Glutamatergic neuron (in vitro differentiated cells): ENCODE results near the gene KRTAP10-2. TPM values are rescaled to one million over a fixed set of nuclear protein-coding genes. Genes with fewer than 3 reads are reported as not detected.

Experiments
- DNase-seq: peaks from one replicate; pipeline ENCODE4 v3.0.0; 2022
- H3K27ac Mint-ChIP-seq: one replicate; pipeline ENCODE4 v1.8.0; 2020; ENCODE audit warnings: mild to moderate bottlenecking, mixed read lengths, inconsistent platforms; ENCODE audit not compliant: unreplicated experiment
- H3K27me3 Mint-ChIP-seq: one replicate; pipeline ENCODE4 v1.8.0; 2020; ENCODE audit warnings: mild to moderate bottlenecking, moderate library complexity, mixed read lengths, inconsistent platforms; ENCODE audit not compliant: unreplicated experiment
- H3K36me3 Mint-ChIP-seq: one replicate; pipeline ENCODE4 v1.8.0; 2020; ENCODE audit warnings: mild to moderate bottlenecking, mixed read lengths, inconsistent platforms; ENCODE audit not compliant: unreplicated experiment
- H3K4me1 Mint-ChIP-seq: one replicate; pipeline ENCODE4 v1.8.0; 2020; ENCODE audit warnings: mild to moderate bottlenecking, low read depth, mixed read lengths, inconsistent platforms; ENCODE audit not compliant: unreplicated experiment
- H3K4me3 Mint-ChIP-seq: one replicate; pipeline ENCODE4 v1.8.0; 2020; ENCODE audit warnings: mild to moderate bottlenecking, mixed read lengths, inconsistent platforms; ENCODE audit not compliant: unreplicated experiment
- H3K9me3 Mint-ChIP-seq: one replicate; pipeline ENCODE4 v1.8.0; 2020; ENCODE audit warnings: mild to moderate bottlenecking, moderate library complexity, mixed read lengths, inconsistent platforms; ENCODE audit not compliant: unreplicated experiment
- total RNA-seq: library from RNA; stranded (reverse); fragmentation: NEBNext Ultra II Directional; extraction: Animal tissue kit (Norgen Biotek cat#: 25700); gene quantifications from one replicate; pipeline ENCODE4 v1.2.1, GENCODE V29; 2021; ENCODE audit not compliant: unreplicated experiment
- TF ChIP-seq, protein P1 (sequence below): fragments of 200-600 bp; sonication (generic); IDR thresholded peaks from one replicate; pipeline ENCODE4 v1.5.0; 2021; ENCODE audit not compliant: partially characterized antibody, unreplicated experiment

Gene KRTAP10-2
- total RNA-seq, 1 donor from 2014 or later, result not detected

DNA sequence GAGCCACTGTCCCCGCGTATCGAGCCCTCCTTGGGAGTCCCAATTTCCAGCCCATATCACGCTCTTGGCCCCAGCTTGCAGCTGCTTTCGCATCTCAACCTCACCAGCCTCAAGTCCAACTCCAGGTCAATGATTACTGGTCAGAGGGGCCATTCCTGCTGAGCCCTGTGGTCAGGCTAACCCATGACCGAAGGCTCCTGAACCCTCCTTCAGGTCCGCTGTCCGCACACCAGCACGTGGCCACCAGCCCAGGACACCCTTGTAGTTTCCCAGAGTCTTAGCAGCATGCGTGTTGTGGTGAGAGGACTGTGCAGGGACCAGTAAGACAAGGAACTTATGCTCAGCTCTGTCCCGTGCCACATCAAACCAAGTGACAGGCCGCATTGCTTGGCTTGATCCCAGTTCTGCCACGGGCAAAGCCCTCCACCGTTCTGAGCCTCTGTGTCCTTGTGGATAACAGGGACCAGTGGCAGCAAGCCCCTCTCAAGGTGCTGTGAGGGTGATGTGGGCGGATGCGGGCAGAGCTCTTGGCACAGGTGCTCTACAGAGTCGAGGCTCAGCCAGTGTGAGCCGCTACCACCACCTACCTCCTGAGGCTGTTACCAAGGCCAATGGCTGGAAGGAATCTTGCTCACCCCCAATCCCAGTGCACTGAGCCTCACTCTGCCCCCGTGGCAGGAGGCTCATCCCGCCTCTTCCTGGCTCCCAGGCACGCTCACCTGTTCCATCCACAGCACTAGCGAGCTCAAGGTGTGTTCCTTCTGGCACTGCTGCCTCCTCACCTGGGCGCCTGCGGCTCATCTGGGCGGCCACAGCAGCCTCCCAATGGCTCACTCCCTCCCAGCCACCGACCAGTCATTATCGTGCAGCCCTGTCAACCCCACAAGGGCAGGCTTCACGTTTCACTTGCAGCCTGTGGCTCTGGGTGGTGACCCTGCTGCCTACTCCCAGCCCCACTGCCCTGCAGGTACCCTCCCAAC, 31.7 kb downstream of the KRTAP10-2 start:
- Mint-ChIP-seq H3K4me3 (no peak overlapping the region), H3K9me3 (peaks cover 15% of the 10 kb centered on the region), H3K27me3 (peaks cover 4% of the 10 kb centered on the region), H3K36me3 (peaks cover 4% of the 10 kb centered on the region), H3K27ac (no peak overlapping the region), H3K4me1 (no peaks in the 10 kb centered on the region)
- TF ChIP-seq, protein P1, sequence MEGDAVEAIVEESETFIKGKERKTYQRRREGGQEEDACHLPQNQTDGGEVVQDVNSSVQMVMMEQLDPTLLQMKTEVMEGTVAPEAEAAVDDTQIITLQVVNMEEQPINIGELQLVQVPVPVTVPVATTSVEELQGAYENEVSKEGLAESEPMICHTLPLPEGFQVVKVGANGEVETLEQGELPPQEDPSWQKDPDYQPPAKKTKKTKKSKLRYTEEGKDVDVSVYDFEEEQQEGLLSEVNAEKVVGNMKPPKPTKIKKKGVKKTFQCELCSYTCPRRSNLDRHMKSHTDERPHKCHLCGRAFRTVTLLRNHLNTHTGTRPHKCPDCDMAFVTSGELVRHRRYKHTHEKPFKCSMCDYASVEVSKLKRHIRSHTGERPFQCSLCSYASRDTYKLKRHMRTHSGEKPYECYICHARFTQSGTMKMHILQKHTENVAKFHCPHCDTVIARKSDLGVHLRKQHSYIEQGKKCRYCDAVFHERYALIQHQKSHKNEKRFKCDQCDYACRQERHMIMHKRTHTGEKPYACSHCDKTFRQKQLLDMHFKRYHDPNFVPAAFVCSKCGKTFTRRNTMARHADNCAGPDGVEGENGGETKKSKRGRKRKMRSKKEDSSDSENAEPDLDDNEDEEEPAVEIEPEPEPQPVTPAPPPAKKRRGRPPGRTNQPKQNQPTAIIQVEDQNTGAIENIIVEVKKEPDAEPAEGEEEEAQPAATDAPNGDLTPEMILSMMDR, result no peak
- peak; percentile 5 for DNase-seq

DNA sequence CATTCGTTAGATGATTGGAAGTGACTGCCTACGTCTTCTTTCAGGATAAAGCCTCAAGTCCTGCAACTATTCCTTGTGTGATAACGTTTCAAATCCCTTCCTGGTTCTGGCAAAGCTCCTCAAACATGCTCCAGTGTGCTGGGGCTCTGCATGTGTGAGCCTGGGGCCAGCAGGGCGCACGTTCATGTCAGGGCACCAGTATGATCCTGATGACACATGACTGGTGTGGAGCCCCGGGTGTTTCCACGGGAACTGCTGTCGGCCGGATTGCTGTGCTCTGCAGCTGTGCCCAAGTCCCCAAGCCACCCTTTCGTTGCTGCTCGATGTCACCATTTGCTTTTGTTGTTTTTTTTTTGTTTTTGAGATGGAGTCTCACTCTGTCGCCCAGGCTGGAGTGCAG, 32.6 kb downstream of the KRTAP10-2 start:
- Mint-ChIP-seq H3K36me3 (peaks cover 4% of the 10 kb centered on the region), H3K9me3 (peaks cover 15% of the 10 kb centered on the region), H3K27ac (no peak overlapping the region), H3K27me3 (peaks cover 4% of the 10 kb centered on the region), H3K4me3 (no peak overlapping the region), H3K4me1 (no peaks in the 10 kb centered on the region)
- DNase-seq, result peak; percentile 4
- TF ChIP-seq, protein P1, result no peak

DNA sequence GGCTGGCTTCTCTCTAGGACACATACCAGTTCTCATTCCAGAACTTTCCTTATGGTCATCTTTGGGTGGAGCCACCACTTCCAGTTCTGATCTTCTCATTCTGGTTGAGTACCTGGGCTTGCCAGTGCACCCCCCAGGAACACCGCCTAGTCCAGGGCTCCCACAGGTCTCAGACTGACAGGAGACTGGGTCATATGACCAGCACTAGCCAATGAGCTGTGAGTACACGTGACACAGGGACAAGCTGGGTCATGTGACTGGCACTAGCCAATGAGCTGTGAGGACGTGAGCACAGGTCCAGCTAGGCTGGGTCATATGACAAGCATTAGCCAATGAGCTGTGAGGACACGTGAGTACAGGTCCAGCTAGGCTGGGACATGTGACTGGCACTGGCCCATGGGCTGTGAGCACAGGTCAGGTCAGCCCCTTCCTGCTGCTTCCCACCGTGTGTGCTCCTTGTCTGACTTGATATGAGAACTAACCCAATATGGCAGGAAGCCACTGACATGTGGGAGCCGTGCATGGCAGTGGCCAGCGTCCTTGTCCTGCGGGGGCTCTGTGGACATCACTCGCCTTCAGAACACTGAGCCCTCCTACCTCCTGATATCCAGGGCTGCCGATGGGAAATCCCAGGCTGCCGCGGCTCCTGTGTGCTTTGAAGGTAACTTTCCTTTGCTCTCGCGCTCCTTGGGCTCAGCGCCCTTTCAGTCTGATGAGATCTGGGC, 34.0 kb downstream of the KRTAP10-2 start:
- peak; percentile 7 for DNase-seq
- peaks cover 15% of the 10 kb centered on the region for H3K9me3 Mint-ChIP-seq
- TF ChIP-seq, protein P1, result no peak
- H3K27me3 Mint-ChIP-seq, result peaks cover 4% of the 10 kb centered on the region
- peaks cover 4% of the 10 kb centered on the region for H3K36me3 Mint-ChIP-seq
- H3K4me1 Mint-ChIP-seq, result no peaks in the 10 kb centered on the region
- H3K4me3 Mint-ChIP-seq, result no peak overlapping the region
- H3K27ac Mint-ChIP-seq, result no peak overlapping the region

DNA sequence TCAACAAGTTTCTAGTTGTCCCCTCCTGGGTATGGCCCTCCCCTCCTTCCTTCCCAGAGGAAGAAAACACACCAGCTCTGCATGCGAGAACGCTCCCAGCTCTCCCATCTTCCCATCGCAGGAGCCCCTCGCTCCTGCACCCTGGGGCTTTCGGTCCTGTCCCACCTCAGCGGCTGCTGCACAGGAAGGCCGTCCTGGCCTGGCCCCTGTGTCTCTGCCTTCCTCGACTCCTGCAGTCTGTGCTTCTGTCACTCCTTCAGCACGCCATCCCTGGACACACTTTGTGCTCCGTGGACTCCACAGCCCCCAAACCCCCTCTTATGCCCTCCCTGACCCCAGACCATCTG, 34.5 kb downstream of the KRTAP10-2 start:
- no peak overlapping the region for H3K27ac Mint-ChIP-seq
- H3K9me3 Mint-ChIP-seq, result peaks cover 15% of the 10 kb centered on the region
- no peaks in the 10 kb centered on the region for H3K4me1 Mint-ChIP-seq
- no peak overlapping the region for H3K4me3 Mint-ChIP-seq
- DNase-seq, result peak; percentile 9
- H3K36me3 Mint-ChIP-seq, result peaks cover 4% of the 10 kb centered on the region
- TF ChIP-seq, protein P1, result no peak
- H3K27me3 Mint-ChIP-seq, result peaks cover 4% of the 10 kb centered on the region

DNA sequence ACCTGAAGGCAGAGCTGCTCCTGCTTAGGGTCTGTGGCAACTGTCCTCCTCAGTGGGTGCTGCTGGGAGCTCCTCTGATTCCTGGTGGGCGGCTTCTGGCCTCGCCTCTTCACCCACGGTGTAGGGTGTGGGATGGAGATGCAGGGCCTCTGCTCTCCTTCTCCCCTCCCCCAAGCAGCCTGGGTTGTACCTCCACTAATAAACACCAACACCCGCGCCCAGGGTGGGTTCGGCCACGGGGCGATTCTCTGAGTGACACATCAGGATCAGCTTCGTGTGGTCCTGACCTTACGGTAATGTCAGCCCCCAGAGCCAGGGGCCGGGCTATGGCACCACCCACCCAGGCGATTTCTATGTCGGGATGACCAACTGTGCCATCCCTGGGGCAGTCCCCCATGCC, 35.0 kb downstream of the KRTAP10-2 start:
- Mint-ChIP-seq H3K9me3 (peaks cover 15% of the 10 kb centered on the region), H3K4me1 (no peaks in the 10 kb centered on the region), H3K27me3 (peaks cover 4% of the 10 kb centered on the region), H3K36me3 (peaks cover 4% of the 10 kb centered on the region), H3K4me3 (no peak overlapping the region), H3K27ac (no peak overlapping the region)
- peak; percentile 8 for DNase-seq
- TF ChIP-seq, protein P1, result no peak
